Astrocyte (in vitro differentiated cells and primary cell): ENCODE measurements around the gene PKHD1.

Source experiments
- EZH2 ChIP-seq: IDR thresholded peaks from 2 replicates; pipeline ENCODE4 v1.6.1; 2012; ENCODE audit warnings: mild to moderate bottlenecking, low read length, inconsistent platforms; ENCODE audit not compliant: insufficient read depth
- TF ChIP-seq, protein P1 (sequence below): IDR thresholded peaks from 2 replicates; pipeline ENCODE4 v1.5.1; 2011; ENCODE audit warnings: low read depth, mild to moderate bottlenecking, inconsistent platforms, low read length, moderate library complexity; ENCODE audit not compliant: insufficient read depth

GRCh38 chr6:51743999-51744398, 343.4 kb downstream of the PKHD1 start:
- TF ChIP-seq, protein P1, sequence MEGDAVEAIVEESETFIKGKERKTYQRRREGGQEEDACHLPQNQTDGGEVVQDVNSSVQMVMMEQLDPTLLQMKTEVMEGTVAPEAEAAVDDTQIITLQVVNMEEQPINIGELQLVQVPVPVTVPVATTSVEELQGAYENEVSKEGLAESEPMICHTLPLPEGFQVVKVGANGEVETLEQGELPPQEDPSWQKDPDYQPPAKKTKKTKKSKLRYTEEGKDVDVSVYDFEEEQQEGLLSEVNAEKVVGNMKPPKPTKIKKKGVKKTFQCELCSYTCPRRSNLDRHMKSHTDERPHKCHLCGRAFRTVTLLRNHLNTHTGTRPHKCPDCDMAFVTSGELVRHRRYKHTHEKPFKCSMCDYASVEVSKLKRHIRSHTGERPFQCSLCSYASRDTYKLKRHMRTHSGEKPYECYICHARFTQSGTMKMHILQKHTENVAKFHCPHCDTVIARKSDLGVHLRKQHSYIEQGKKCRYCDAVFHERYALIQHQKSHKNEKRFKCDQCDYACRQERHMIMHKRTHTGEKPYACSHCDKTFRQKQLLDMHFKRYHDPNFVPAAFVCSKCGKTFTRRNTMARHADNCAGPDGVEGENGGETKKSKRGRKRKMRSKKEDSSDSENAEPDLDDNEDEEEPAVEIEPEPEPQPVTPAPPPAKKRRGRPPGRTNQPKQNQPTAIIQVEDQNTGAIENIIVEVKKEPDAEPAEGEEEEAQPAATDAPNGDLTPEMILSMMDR = no peak
- TF ChIP-seq EZH2 = no peak
